Measurements from ENCODE around the gene PTPN9.
A peak's percentile ranks its signal among the peaks of the same experiment; 100 is the strongest.
"Not testable (repeated sequence)": the region's sequence is repeated elsewhere in the genome, so short reads cannot be mapped to it uniquely, and the experiment has no call there.

PTPN9 gene

DNA sequence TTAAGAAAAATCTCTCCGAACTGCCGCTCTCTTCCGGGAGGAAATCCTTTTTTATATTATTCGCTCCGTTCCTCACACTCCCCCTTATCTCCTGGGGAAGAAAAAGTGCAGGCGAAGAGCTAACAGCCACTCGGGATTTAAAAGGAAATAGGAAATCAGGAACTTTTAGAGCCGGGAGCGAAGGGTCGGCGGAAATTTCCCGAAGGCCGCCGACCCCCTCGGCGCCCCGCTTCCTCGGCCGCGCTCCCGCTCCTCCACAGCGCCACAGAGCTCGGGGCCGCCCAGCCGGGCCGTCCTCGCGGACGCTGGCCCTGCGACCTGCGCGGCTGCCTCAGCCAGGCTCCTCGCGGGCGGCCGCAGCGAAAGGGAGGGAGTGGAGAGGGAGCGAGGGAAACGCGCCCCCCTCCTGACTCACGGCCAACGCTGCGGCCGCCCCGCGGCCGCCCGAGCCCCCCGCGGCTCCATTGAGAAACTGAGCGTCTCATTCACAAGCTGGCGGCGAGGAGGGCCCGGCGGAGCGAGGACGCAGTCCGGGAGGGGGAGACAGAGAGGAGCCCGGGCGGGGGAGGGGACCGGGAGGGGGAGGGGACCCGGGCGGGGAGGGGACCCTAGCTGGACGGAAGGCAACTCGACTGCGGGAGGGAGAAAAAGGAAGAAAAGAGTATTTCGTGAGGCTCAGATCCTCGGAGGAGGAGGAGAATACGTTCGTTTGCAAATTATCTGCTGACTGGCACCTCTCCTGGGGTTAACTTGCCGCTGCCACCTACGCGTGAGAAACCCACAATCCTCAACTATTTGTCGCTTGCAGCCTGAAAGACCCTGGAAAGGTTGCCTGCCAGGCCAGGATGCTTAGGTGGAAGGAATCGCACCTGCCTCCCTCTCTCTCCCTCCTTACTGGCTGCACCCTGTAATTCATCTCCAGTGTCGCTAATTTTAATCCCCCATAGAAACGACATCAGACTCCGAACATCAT, at the start of gene PTPN9:
PTPN9 (minus strand) TSS at position 368 of the 973 bp plus-strand sequence. CDS start 539 bp downstream, outside the sequence.
- peak; percentile 49 to 69 for DNase-seq

GRCh38 chr15:75625542-75626347, 46.6 kb upstream of the PTPN9 start, which contains the start of gene SNUPN:
Gene SNUPN (minus strand): TSS chr15:75625725. CDS start chr15:75621051, 4,674 bp downstream.
- peak; percentile 78 to 93 for DNase-seq

DNA sequence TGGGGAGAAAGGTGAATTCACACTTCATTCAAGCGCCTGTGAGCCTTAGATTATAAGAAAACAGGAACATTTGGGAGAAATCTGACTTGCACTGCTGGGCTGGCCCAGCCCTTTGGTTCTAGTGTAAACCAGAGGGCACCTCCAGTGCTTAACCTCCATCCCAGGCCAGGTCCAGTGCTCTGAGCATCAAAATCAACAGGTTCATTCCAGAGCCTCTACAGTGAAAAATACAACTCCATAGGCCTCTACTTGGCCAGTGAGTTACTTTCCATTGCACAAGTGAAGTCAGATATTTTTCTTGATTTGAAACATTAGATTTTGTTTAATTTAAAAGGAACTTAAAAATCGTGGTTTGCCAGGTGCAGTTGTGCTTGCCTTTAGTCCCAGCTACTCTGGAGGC, 43.4 kb upstream of the PTPN9 start:
- DNase-seq: no peak

DNA sequence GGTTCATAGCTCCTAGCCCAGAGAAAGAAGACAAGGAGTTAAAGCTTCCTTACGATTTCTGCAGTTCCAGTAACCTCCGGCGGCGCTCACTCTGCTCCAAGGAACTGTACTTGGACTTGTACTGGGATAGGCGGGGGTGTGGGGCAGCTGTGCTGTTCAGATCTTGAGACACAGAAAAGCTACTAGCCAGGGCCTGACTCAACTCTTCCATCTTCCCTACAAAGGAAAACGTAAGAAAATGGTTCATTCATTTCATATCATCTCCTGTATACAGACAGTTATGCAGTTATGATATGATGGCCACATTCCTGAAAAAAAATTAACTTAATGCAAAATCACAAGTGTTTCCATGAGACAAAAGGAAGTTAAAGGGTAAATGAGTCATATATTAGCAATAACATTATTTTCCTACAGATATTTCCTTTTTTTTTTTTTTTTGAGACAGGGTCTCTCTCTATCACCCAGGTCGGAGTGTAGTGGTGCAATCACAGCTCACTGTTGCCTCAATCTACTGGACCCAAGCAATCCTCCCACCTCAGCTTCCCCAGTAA, 41.8 kb upstream of the PTPN9 start:
- no peak for DNase-seq

- no peak for DNase-seq
Observed at GRCh38 chr15:75620058-75620820, 41.1 kb upstream of the PTPN9 start.

DNA sequence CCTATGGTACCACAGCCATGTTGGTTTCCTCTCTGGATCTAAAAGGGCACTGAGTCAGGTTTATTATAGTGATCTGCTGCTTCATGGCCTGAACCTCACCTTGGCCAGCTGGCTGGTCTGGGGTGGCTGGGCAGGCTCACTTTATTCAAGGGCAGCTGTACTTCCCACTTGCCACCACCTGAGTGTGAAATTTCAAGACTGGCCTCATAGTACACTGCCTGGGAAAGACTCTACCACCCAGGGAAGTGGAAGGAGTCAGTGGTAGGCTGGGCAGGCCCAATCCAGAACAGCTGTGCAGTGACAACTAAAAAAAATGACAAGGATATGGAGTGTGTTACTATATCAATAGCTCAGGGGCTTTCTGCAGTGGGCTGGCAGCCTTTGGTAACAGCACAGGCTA, 37.7 kb upstream of the PTPN9 start:
- DNase-seq: no peak

DNA sequence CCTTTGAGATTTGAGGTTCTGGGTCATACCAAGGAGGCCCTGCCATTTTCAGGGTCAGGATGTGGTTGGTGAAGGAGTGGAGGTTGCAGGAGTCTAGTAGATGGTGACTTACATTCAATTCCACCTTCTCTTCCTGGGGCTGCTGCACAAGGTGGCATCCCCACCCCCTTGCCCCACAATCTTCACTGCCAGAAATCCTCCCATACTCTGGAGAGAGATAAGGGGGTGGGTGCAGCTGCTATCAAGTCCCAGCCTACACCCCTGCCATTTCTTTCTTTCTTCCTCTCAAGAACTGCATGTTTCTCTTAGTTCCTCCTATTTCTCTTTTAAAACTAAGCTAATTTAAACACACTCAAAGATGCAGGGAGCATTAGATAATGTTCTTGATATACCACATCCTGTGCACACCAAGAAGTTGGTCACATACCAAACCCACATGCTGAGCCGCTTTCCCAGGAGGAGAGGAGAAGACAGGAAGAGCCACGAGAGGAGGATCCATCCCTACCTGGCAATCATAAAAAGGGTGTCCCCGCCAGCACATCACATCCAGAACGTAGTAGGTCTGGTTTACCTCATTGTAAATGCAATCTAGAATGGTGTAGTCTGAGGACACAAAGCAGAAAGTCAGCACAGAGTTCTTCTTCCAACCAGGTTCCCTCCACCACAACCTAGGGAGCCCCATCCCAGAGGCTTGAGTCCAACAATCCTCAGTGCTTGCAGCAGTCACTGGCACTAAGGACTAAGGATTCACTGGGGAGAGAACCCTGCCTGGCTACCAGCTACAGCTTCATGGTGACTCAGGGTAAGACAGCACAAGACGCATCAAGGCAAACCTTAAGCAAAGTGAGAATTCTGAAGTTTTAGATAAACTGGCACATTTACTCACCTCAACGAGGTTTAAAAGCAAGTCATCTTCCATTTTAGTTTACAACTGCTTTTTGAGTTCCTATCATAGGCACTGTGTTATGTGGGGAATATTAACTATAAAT, 27.9 kb upstream of the PTPN9 start:
- peak in 1 of 2 donors; percentile 55 for DNase-seq

DNA sequence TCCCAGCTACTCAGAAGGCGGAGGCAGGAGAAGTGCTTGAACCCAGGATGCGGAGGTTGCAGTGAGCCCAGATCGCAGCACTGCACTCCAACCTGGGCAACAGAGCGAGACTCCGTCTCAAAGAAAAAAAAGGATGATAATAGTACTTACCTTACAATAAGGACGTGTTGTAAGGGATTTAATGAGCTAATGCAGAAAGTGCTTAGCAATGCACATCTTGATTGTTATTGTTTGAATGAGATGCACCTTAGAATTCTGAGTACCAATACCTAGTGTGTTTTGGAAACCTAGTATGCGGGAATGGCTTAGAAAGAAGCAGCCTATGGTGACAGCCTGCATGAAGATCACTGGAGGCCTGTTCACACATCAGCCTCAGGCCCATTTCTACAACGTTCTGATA, 26.9 kb upstream of the PTPN9 start:
- DNase-seq: no peak

GRCh38 chr15:75599401-75599800, 20.3 kb upstream of the PTPN9 start:
- no peak for DNase-seq

- DNase-seq: no peak
Observed at GRCh38 chr15:75598361-75598760, 19.2 kb upstream of the PTPN9 start.

DNA sequence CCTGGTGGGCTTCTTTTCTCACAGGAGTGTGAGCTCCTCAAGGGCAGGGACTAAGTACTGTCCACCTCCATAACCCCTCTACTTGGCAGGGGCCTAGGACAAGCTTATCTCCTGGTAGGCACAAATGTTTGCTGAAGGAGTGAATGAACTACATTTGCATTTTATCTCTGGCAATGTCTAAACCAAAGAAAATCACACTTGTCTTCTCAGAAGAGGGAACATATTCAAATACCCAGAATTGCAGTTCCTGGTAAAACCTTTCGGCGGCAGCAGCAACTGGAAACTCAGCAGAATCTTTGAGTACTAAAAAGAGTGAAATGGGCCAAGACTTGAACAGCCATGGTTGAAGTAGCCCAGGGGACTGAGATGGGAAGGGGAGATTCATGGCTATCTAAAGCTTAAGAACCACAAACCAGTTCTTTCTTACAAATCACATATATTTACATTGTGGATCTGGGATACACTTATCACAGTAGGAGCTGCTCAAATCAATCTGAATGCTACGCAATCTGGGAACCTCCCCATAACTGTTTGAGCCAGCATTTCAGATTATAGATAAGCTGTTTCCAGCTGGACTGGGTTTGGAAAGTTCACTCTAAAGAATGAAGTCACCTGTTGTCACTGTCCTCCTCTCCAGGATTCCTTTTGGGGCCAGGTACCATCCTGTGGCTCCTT, 18.7 kb upstream of the PTPN9 start:
- no peak for DNase-seq

GRCh38 chr15:75596703-75597345, 17.7 kb upstream of the PTPN9 start:
- no peak for DNase-seq

GRCh38 chr15:75594276-75594675, 15.2 kb upstream of the PTPN9 start:
- DNase-seq: no peak

- DNase-seq: no peak
Observed at GRCh38 chr15:75591655-75592364, 12.7 kb upstream of the PTPN9 start.

GRCh38 chr15:75590239-75590638, 11.1 kb upstream of the PTPN9 start:
- DNase-seq: no peak

GRCh38 chr15:75589071-75589470, 10.0 kb upstream of the PTPN9 start:
- no peak for DNase-seq

GRCh38 chr15:75586422-75586821, 7.3 kb upstream of the PTPN9 start:
- not testable (repeated sequence) for DNase-seq

GRCh38 chr15:75584121-75584520, 5.0 kb upstream of the PTPN9 start:
- no peak for DNase-seq

- no peak for DNase-seq
Observed at GRCh38 chr15:75583701-75584100, 4.6 kb upstream of the PTPN9 start.

Data from bone marrow (tissue), 2 donors.